8988T (cell line): Measurements from ENCODE around the gene C1orf141.
"Not testable (repeated sequence)": the region's sequence is repeated elsewhere in the genome, so short reads cannot be mapped to it uniquely, and the experiment has no call there.

Experiments
- DNase-seq: peaks from one replicate; pipeline ENCODE4 v3.0.0; 2011

C1orf141 gene

DNA sequence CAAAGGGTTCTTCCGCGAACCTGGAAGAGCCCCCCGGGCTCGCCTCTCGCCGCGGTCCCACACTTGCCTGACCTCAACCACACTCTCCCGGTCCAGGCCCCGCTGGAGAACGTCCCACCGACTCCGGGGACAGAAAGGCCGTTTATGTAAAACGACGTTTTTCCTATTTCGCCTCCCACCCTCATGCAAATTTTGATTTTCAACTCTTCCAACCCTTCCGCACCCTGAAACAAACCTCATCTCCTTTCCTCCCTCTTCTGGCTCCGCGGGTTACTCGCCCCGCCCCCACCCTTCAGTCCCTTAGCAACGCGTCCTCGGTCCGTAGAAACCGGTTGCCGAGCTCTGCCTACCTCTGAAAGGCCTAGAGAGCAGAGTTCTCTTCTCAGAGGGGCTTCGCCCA is at the start of gene C1orf141:
TSS of gene C1orf141 (minus strand) at position 276 of the 400 bp plus-strand sequence. CDS start 7,730 bp downstream, outside the sequence.
- DNase-seq, result no peak

DNA sequence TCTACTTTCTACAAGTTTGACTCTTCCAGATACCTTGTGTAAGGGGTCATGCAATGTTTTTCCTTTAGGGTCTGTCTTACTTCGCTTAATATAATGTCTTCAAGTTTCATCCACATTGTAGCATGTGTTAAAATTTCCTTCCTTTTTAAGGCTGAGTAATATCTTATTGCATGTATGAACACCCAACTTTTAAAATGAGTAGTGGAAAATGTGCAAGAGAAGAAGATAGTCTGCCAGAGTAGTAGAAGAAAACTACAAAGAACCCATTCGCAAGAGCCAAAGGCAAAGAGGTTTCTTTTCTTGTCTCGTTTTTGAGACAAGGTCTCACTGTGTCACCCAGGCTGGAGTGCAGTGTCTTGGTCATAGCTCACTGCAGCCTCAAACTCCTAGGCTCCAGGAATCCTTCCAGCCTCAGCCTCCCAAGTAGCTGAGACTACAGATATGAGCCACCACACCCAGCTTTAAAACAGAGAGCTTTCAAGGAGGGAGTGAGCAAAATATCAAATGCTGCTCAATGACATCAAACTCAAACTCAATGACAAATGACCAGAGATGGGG is 40.8 kb upstream of the C1orf141 start:
- DNase-seq, result no peak

DNA sequence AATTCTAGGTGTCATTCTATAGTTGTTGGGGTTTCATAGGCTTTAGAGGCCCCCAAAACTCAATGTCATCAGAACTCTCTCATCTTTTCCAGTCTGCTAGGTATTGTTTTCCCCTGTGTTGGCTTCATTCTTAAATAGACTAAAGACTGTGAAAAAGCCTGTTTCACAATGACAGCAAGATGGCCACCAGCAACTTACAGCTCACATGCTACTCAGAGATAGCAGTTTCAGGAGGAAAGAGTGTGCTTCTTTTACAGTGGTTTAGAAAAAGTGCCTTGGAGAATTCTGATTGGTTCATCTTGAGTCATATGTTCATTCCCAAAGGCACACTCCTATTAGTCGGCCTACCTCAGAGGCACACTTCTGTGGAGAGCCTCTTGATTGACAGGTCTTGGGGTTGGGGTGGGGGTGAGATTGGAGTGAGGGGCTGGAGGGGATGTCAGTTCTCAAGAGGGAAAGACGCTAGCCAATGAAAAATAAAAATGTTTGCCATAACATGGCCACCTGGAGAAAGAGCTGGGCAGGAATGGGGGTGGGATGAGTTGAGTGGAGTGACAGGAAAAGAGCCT is 40.0 kb upstream of the C1orf141 start:
- no peak for DNase-seq

DNA sequence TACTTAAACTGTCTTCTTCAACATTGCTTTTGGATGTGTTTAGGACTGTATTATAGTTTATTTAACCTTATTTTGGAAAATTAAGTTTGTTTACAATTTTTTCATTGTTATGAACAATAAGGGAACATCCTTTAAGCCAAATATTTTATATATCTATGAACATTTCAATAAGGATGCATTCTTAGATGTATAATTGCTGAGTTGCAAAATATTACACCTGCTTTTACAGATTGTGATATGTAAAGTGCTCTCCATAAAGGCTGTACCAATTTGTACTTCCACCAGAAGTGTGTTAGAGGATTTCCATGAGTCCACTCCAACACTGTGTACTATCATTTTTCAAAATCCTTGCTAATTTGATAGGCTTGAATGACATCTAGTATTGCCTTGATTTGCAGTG is 39.2 kb upstream of the C1orf141 start:
- DNase-seq, result no peak

- no peak for DNase-seq
Observed at GRCh38 chr1:67171978-67172377, 37.2 kb upstream of the C1orf141 start.

DNA sequence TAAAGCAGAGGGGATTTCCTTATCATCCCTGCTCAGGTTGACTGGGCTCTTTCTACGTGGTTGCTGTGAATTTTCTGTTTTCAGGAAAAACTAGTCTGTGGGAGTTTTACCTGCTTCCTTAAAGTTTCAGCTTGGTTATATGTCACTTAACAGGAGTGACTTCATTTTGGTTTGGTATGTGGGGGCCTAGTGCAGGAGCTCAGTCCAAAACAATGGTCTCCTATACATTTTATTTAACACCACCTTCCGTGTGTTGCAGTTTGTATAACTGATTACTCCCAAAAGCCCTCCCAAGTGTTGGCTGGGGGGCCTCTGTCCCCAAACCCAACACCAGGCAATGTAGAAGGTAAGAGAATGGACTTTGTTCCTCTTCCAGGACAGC is 36.8 kb upstream of the C1orf141 start:
- DNase-seq, result no peak

GRCh38 chr1:67170751-67171573 is 36.2 kb upstream of the C1orf141 start:
- no peak for DNase-seq

DNA sequence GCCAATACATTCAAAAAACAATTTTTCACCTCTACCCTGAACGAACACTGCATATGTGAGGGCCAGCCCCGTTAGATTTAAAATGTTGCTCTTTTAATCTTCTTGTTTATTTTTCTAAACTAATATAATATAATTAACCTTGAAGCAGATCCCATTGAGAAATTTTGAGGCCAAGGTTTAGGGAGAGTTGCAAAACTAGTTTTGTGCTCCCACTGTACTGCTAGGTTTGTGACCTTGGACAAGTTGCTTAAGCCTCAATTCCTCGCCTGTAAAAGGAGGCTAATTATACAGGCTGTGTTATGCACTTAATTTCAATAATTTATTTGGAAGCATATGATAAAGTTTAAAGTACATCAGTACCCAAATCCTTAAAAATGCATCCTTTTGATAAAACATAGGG is 35.2 kb upstream of the C1orf141 start:
- DNase-seq, result no peak

DNA sequence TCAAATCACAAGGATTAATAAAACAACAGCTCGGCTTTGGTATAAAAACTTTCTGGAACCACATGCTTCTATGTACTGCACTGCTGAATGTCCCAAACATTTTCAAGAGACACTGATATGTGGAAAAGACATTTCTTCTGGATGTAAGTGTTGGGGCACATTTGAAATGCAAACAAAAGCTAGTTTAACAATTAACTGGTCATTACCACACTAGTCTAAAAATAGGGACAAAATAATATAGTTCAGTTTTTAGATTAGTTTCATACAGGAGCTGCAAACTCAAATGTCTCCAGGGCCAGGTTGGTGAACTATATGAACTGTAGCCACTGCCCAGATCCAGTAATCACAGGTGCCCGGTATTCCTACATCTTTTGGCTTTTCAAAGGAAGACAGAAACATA is 34.7 kb upstream of the C1orf141 start:
- no peak for DNase-seq

GRCh38 chr1:67166196-67166595 is 31.4 kb upstream of the C1orf141 start, which contains the start of gene IL23R:
IL23R (plus strand) TSS chr1:67166454; CDS start chr1:67168121, 1,667 bp downstream.
- no peak for DNase-seq

GRCh38 chr1:67165468-67166041 is 30.8 kb upstream of the C1orf141 start:
- DNase-seq, result no peak

- no peak for DNase-seq
Observed at GRCh38 chr1:67162954-67163353, 28.2 kb upstream of the C1orf141 start.

DNA sequence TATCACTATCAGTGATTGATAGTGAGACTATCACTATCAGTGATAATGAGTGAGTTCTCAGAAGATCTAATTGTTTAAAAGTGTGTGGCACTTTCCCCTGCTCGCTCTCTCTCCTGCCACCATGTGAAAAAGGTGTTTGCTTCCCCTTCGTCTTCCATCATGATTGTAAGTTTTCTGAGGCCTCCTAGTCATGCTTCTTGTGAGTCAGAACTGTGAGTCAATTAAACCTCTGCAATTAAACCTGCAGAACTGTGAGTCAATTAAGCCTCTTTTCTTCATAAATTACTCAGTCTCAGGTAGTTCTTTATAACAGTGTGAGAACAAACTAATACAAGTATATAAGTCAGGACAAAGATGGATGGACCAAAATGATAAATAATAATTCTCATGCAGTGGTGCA is 24.5 kb upstream of the C1orf141 start:
- DNase-seq, result no peak

DNA sequence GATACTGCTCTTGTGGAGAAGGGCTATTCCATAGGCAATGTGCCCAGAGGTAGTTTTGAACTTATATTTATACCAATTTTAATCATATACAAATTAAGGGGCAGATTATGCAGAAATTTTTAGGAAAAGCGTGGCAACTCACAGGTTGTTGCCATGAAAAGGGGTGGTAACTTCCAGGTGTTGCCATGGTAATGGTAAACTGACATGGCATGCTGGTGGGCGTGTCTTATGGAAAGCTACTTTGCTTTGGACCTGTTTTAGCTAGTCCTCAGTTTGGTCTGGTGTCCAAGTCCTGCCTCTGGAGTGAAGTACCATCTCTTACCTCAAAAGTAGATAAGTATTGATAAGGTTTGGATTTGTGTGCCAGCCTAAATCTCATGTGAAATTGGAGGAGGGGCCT is 23.6 kb upstream of the C1orf141 start:
- DNase-seq, result no peak

- DNase-seq, result no peak
Observed at GRCh38 chr1:67150931-67151330, 16.2 kb upstream of the C1orf141 start.

GRCh38 chr1:67149179-67149770 is 14.5 kb upstream of the C1orf141 start:
- no peak for DNase-seq

DNA sequence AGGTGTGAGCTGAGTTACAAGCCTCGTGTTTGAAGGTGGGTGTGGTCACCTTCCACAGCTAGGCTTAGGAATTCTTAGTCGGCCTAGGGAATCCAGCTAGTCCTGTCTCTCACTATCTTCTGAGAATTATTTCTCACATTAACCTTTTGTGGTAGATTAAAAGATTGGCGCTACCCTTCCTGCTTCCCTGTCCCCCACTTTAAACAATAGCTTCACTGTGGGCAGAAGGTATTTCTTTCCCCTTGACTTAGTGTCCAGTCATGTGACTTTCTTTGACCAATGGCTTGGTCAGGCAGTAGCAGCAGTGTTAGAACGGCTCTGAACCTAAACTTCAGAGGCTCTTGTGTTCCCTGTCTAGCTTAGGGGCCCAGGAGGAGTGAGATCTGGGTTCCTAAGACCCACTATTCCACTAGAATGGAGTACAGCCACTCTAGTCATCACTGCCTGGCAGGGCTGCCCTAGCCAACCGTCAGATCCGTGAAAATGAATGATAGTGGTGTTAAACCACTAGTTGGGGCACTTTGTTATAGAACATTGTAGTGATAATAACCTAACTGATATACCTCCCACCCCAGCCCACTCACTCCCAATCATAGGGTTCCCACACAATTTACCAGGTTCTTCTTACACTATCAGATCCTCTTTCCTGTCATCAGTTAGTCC is 13.9 kb upstream of the C1orf141 start:
- DNase-seq, result no peak

DNA sequence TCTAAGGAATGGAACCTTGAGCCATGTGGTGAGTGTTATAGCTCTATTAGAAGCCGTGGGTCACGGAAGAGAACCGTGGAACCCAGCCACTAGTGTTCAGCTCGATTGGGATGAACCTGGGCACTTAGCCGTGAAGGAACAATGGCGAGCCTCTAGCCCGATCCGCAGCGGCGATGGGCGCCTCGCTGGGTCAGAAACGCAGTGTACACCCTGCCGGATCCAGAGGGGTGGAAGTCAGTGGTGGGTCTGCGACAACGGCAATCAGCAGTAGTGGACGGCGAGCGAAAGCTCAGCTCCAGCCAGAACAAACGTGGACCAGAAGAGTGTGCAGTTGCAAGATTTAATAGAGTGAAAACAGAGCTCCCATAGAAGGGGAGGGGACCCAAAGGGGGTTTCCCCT is 13.2 kb upstream of the C1orf141 start:
- DNase-seq, result not testable (repeated sequence)

DNA sequence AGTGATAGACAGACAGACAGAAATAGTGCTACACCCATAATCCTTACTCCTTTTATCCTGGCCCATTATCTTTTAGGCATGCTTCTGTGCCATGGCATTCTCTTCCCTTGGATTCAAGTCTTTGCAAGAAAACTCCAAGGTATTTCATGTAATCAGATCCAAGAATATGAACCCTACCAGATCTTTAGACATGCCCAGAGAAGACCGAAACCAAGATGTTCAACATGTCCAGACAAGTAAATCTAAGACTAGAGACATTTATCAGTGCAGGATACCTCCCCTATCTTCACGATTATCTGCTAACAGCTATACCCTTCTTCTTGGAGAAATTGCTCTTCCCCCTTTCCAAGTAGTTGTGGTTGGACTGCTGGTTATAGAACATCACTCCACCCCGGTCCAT is 11.8 kb upstream of the C1orf141 start:
- DNase-seq, result no peak

DNA sequence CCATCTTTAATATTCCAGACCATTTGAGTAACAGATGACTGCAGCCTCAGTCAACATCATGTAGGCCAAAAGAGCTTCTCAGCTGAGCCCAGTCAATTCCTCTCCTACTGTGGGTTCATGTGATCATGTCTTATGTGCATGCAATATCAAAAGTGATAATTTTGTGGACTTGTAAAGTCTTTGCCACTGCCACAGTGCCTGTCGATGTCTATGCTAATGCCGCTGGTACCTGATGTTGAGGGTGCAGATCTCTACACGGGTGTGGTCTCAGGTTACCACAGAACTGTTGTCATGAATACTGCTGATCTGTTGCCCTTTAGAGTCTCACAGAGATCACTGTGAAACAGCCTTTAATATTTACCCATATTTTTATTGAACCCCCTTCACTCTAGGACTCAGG is 11.3 kb upstream of the C1orf141 start:
- DNase-seq, result no peak

GRCh38 chr1:67144696-67145095 is 9.9 kb upstream of the C1orf141 start:
- no peak for DNase-seq

DNA sequence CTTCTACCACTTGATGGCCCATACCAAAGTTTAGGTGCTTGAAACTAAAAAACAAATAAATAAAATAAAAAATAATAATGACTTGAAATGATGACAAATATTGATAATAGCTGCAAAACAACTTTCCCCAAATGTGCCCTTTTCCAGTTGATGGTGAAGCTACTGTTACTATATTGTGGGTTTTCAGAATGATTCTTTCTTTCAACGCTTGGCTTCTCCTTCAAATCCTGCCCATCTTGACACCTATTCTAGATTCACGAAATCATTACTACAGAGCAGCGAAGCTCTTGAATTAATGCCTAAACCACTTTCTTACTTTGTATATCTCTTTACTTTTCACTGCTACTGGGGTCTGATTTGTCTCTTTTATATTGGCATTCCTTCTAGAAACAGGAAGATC is 9.2 kb upstream of the C1orf141 start:
- no peak for DNase-seq

GRCh38 chr1:67142931-67143330 is 8.2 kb upstream of the C1orf141 start:
- no peak for DNase-seq
